SK-N-SH (cell line): ENCODE results near the gene WWTR1. TPM values are rescaled to one million over a fixed set of nuclear protein-coding genes. Genes with fewer than 3 reads are reported as not detected.

Source experiments
- CTCF ChIA-PET: fragments of 300-600, 350-600 bp; formaldehyde crosslinking; extraction: SDS; loops from one replicate; lab custom pipeline; 2021; lab: Yijun Ruan, JAX
- POLR2A ChIA-PET: fragments of 350-600 bp; sonication (Branson Sonifier 250); formaldehyde crosslinking; extraction: SDS; loops from one replicate; lab custom pipeline; 2020; ENCODE audit warnings: antibody characterized with exemption, inconsistent platforms; lab: Yijun Ruan, JAX
- DNase-seq: peaks from one replicate; pipeline ENCODE4 v3.0.0; 2012
- H2AFZ ChIP-seq: fragments of 200-600 bp; sonication (generic); 2 replicates; pipeline ENCODE4 v1.8.1; 2016; ENCODE audit warnings: antibody characterized with exemption, mild to moderate bottlenecking, low read depth
- H3F3A ChIP-seq: fragments of 200-600 bp; sonication (generic); replicated peaks from 2 replicates; pipeline ENCODE3; 2016; ENCODE audit warnings: antibody characterized with exemption, mild to moderate bottlenecking; ENCODE audit not compliant: insufficient read depth
- H3K27ac ChIP-seq, 2 experiments: fragments of 200-500 bp in 1 of 2; fragments of 200-600 bp in 1 of 2; sonication (Bioruptor generic) in 1 of 2; sonication (generic), shearing (Covaris generic) in 1 of 2; 2 replicates each; pipeline versions ENCODE4 v1.5.1 to v1.6.1; 2014 to 2016; ENCODE audit warnings: low read depth in 2 of 2, inconsistent platforms in 1 of 2, low read length in 1 of 2, mild to moderate bottlenecking in 1 of 2, mixed read lengths in 1 of 2
- H3K27me3 ChIP-seq: fragments of 200-600 bp; sonication (generic), shearing (Covaris generic); 2 replicates; pipeline ENCODE4 v1.6.1; 2016; ENCODE audit warnings: mixed run types; ENCODE audit not compliant: insufficient read depth
- H3K36me3 ChIP-seq, 2 experiments: fragments of 200-500 bp in 1 of 2; fragments of 200-600 bp in 1 of 2; sonication (Bioruptor generic) in 1 of 2; sonication (generic) in 1 of 2; replicated peaks in 1 of 2; 2 replicates each; pipeline versions ENCODE3 to v1.5.1; 2014 to 2016; ENCODE audit warnings: low read length in 1 of 2, mild to moderate bottlenecking in 1 of 2; ENCODE audit not compliant: insufficient read depth in 2 of 2, control insufficient read depth in 1 of 2
- H3K4me1 ChIP-seq, 2 experiments: fragments of 200-500 bp in 1 of 2; fragments of 200-600 bp in 1 of 2; sonication (Bioruptor generic) in 1 of 2; sonication (generic), shearing (Covaris generic) in 1 of 2; 2 replicates each; pipeline versions ENCODE4 v1.5.1 to v1.6.1; 2014 to 2016; ENCODE audit warnings: low read depth in 1 of 2, low read length in 1 of 2, mixed run types in 1 of 2; ENCODE audit not compliant: insufficient read depth in 2 of 2, control insufficient read depth in 1 of 2
- H3K4me2 ChIP-seq: fragments of 200-600 bp; sonication (generic), shearing (Covaris generic); 2 replicates; pipeline ENCODE4 v1.6.1; 2017; ENCODE audit warnings: mixed run types
- H3K4me3 ChIP-seq, 2 experiments: fragments of 200-500 bp in 1 of 2; fragments of 200-600 bp in 1 of 2; sonication (Bioruptor generic) in 1 of 2; sonication (generic), shearing (Covaris generic) in 1 of 2; 2 replicates each; pipeline versions ENCODE4 v1.5.1 to v1.8.1; 2014 to 2016; ENCODE audit warnings: low read depth in 2 of 2, inconsistent platforms in 1 of 2, low read length in 1 of 2, mild to moderate bottlenecking in 1 of 2, mixed read lengths in 1 of 2, moderate library complexity in 1 of 2
- H3K79me2 ChIP-seq: fragments of 200-600 bp; sonication (generic); 2 replicates; pipeline ENCODE4 v1.8.1; 2017; ENCODE audit warnings: mild to moderate bottlenecking; ENCODE audit not compliant: insufficient read depth
- H3K9ac ChIP-seq: fragments of 200-600 bp; sonication (generic); 2 replicates; pipeline ENCODE4 v1.6.1; 2017; ENCODE audit warnings: mixed run types
- H3K9me2 ChIP-seq: fragments of 200-600 bp; sonication (generic); 2 replicates; pipeline ENCODE4 v1.6.1; 2017; ENCODE audit warnings: mixed run types
- H3K9me3 ChIP-seq: fragments of 200-600 bp; sonication (generic); 2 replicates; pipeline ENCODE4 v1.6.1; 2017; ENCODE audit warnings: mixed run types, mild to moderate bottlenecking, moderate library complexity
- H4K20me1 ChIP-seq: fragments of 200-600 bp; sonication (generic); 2 replicates; pipeline ENCODE4 v1.6.1; 2017; ENCODE audit warnings: mild to moderate bottlenecking, mixed run types; ENCODE audit not compliant: insufficient read depth
- CHD2 ChIP-seq: fragments of 150-350 bp; IDR thresholded peaks from 2 replicates; pipeline ENCODE4 v1.6.1; 2018; ENCODE audit warnings: low read length; ENCODE audit not compliant: partially characterized antibody
- ELF1 ChIP-seq: IDR thresholded peaks from 2 replicates; pipeline ENCODE4 v1.4.0; 2012
- EP300 ChIP-seq, 2 experiments: IDR thresholded peaks; 2 replicates each; pipeline versions ENCODE4 v1.4.0 to v1.6.1; 2012; ENCODE audit warnings: borderline replicate concordance in 1 of 2, low read depth in 1 of 2, low read length in 1 of 2
- EZH2phosphoT487 ChIP-seq: fragments of 200-600 bp; sonication (generic); IDR thresholded peaks from 2 replicates; pipeline ENCODE4 v1.6.1; 2017; ENCODE audit warnings: low read depth, mixed run types, mild to moderate bottlenecking, antibody characterized with exemption, moderate library complexity, borderline replicate concordance
- FOSL2 ChIP-seq: IDR thresholded peaks from 2 replicates; pipeline ENCODE4 v1.4.0; 2012; ENCODE audit warnings: low read depth, mild to moderate bottlenecking, moderate library complexity, borderline replicate concordance
- FOXM1 ChIP-seq: IDR thresholded peaks from 2 replicates; pipeline ENCODE4 v1.4.0; 2012; ENCODE audit warnings: low read depth, mild to moderate bottlenecking
- NFIC ChIP-seq: IDR thresholded peaks from 2 replicates; pipeline ENCODE4 v1.4.0; 2012; ENCODE audit warnings: borderline replicate concordance
- NRF1 ChIP-seq: IDR thresholded peaks from 2 replicates; pipeline ENCODE4 v1.6.1; 2012; ENCODE audit warnings: low read depth, mild to moderate bottlenecking, low read length
- RFX5 ChIP-seq: IDR thresholded peaks from 2 replicates; pipeline ENCODE4 v1.6.1; 2012; ENCODE audit warnings: mild to moderate bottlenecking, improper control_type of control experiment, low read length
- RXRA ChIP-seq: IDR thresholded peaks from 2 replicates; pipeline ENCODE4 v1.4.0; 2012; ENCODE audit warnings: low read depth, mild to moderate bottlenecking, borderline replicate concordance
- SMC3 ChIP-seq: IDR thresholded peaks from 2 replicates; pipeline ENCODE4 v1.6.1; 2012; ENCODE audit warnings: low read depth, low read length, improper control_type of control experiment
- TAF1 ChIP-seq: IDR thresholded peaks from 2 replicates; pipeline ENCODE4 v1.6.1; 2012; ENCODE audit warnings: low read depth, mild to moderate bottlenecking, low read length, moderate library complexity, borderline replicate concordance
- TCF12 ChIP-seq: IDR thresholded peaks from 2 replicates; pipeline ENCODE4 v1.4.0; 2012
- WGBS: methylation state at CpG from one replicate; pipeline ENCODE4 v1.1.6; 2017; ENCODE audit warnings: low lambda C conversion rate; 5-methylcytosine and 5-hydroxymethylcytosine counted together
- polyA plus RNA-seq, 3 experiments: library from polyadenylated mRNA; depleted of rRNA; stranded (reverse); fragments of >200 nt; gene quantifications; 2 replicates each; pipeline ENCODE4 v1.2.3, GENCODE V29; 2012
- TF ChIP-seq, protein P1 (sequence below): fragments of 200-600 bp; sonication (generic); IDR thresholded peaks from 2 replicates; pipeline ENCODE4 v1.6.1; 2017; ENCODE audit warnings: antibody characterized with exemption, mild to moderate bottlenecking, moderate library complexity
- TF ChIP-seq, protein P2 (sequence below): IDR thresholded peaks from 2 replicates; pipeline ENCODE4 v1.4.0; 2012; ENCODE audit warnings: low read depth, borderline replicate concordance

The WWTR1 gene
- polyA plus RNA-seq, 1 of the 3 experiments (the other 2 are of a cell fraction) = 60.6 TPM

DNA sequence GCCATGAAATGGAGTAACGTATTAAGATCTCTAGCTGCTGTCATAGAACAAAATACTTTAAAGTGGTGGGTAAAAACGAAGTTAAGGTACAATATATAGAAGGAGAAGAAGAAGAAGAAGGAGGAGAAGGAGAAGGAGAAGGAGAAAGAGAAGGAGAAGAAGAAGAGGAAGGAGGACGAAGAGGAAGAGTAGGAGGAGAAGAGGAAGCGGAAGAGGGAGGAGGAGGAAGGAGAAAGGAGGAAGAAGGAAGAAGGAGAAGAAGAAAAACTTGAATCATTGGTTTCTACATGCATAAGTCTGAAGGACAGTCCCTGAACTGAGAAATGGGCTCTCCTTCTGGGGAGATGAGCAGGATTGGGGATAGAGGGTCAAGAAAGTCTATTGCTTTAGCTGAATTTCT lies 22.4 kb downstream of the WWTR1 start (continued):
- TF ChIP-seq, protein P1, sequence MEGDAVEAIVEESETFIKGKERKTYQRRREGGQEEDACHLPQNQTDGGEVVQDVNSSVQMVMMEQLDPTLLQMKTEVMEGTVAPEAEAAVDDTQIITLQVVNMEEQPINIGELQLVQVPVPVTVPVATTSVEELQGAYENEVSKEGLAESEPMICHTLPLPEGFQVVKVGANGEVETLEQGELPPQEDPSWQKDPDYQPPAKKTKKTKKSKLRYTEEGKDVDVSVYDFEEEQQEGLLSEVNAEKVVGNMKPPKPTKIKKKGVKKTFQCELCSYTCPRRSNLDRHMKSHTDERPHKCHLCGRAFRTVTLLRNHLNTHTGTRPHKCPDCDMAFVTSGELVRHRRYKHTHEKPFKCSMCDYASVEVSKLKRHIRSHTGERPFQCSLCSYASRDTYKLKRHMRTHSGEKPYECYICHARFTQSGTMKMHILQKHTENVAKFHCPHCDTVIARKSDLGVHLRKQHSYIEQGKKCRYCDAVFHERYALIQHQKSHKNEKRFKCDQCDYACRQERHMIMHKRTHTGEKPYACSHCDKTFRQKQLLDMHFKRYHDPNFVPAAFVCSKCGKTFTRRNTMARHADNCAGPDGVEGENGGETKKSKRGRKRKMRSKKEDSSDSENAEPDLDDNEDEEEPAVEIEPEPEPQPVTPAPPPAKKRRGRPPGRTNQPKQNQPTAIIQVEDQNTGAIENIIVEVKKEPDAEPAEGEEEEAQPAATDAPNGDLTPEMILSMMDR = no peak
- TF ChIP-seq RFX5 (no peak), RXRA (no peak), NRF1 (no peak), CHD2 (no peak), FOSL2 (no peak)

DNA sequence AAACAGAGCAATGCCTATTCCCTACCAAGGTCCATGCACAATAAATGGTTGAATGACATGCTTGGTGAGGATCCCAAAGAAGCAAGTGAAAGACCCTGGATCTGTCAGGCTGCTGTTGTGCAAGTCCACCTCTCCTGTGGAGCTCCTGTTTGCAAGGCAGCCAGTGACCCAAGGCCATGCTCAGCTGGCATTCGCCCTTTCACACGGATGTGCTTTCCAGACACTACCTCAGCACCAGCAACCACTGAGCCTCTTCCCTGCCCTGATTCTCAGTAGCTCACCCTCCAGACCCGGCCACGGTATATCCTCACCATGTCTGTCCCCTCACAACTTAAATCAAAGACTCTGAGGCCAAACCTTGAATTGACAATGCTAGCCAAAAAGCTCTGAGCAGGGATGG lies 23.3 kb downstream of the WWTR1 start:
- WGBS = 91% methylated on average over 4 of the region's 4 CpGs
- no peaks in the 10 kb centered on the region for H3K27me3 ChIP-seq
- H3K9me2 ChIP-seq = no peaks in the 10 kb centered on the region
- no peak overlapping the region for H3K4me3 ChIP-seq
- H3K4me1 ChIP-seq = peaks cover 0 to 25% of the 10 kb centered on the region in 2 experiments; a peak in 1 of 4 replicates
- H3K27ac ChIP-seq = no peak overlapping the region
- ChIA-PET CTCF (interaction anchor here (0.9 kb wide), 1 partner anchor 70 kb away, joined by 3 read pairs; no protein-coding TSS in a partner anchor), POLR2A (no interaction called here)
- H3K9me3 ChIP-seq = no peaks in the 10 kb centered on the region
- peaks cover 0 to 15% of the 10 kb centered on the region in 2 experiments for H3K36me3 ChIP-seq
- peaks cover 16% of the 10 kb centered on the region for H3F3A ChIP-seq
- DNase-seq = no peak
- no peak overlapping the region for H3K9ac ChIP-seq
- peaks cover 19% of the 10 kb centered on the region; the same call in 1 of the 2 replicates for H4K20me1 ChIP-seq
- TF ChIP-seq SMC3 = no peak
- no peak for TF ChIP-seq RXRA
- TF ChIP-seq NFIC = no peak
- TF ChIP-seq EZH2phosphoT487 = no peak
- TF ChIP-seq ELF1 = no peak
- TF ChIP-seq FOXM1 = no peak
- no peak for TF ChIP-seq TAF1
- no peak for TF ChIP-seq EP300 (IDR thresholded peaks at IDR 0.05; ENCODE audit: borderline replicate concordance in 1 of 2, low read depth in 1 of 2, low read length in 1 of 2)
- no peak for TF ChIP-seq NRF1
- TF ChIP-seq, protein P2, sequence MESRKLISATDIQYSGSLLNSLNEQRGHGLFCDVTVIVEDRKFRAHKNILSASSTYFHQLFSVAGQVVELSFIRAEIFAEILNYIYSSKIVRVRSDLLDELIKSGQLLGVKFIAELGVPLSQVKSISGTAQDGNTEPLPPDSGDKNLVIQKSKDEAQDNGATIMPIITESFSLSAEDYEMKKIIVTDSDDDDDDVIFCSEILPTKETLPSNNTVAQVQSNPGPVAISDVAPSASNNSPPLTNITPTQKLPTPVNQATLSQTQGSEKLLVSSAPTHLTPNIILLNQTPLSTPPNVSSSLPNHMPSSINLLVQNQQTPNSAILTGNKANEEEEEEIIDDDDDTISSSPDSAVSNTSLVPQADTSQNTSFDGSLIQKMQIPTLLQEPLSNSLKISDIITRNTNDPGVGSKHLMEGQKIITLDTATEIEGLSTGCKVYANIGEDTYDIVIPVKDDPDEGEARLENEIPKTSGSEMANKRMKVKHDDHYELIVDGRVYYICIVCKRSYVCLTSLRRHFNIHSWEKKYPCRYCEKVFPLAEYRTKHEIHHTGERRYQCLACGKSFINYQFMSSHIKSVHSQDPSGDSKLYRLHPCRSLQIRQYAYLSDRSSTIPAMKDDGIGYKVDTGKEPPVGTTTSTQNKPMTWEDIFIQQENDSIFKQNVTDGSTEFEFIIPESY = no peak
- TF ChIP-seq TCF12 = no peak
- H3K79me2 ChIP-seq = peaks cover 98% of the 10 kb centered on the region
- H3K4me2 ChIP-seq = no peak overlapping the region
- H2AFZ ChIP-seq = no peak overlapping the region
